GM19463 (cell line): ENCODE data around the gene ANO10.
"Not testable (repeated sequence)": the region's sequence is repeated elsewhere in the genome, so short reads cannot be mapped to it uniquely, and the experiment has no call there.

Experiments used
- ATAC-seq: cut with Tn5 transposase; IDR thresholded peaks from one replicate; pipeline ENCODE4 v1.9.1; 2021; ENCODE audit warnings: mild to moderate bottlenecking, moderate library complexity; ENCODE audit not compliant: unreplicated experiment

Gene ANO10

DNA sequence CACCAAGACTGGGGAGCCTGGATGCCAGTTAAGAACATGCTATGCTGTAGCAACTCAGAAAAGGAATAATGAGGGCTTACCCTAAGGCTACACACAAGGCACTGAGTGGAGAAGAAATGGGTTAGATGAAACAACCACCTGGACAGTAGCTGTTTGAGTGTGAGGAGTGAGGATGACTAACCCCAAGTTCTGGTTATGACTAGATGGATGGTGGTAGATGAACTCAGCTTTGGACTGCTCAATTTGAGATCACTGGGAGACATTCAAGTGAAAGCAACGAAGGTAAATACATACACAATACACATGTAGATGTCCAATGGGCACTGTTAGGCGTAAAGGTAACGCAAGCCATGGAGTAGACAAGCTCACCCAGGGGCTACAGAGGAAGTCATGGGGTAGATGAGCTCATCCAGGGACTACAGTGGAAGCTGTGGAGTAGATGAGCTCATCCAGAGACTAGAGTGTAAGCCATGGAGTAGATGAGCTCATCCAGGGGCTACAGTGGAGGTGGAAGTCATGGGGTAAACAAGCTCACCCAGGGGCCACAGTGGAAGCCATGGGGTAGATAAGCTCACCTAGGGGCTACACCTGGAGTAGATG is 98.3 kb downstream of the ANO10 start:
- ATAC-seq: peak; percentile 93

- ATAC-seq: no peak
Observed at GRCh38 chr3:43522727-43523362, 99.0 kb downstream of the ANO10 start.

GRCh38 chr3:43521941-43522340 is 99.9 kb downstream of the ANO10 start:
- ATAC-seq: no peak

DNA sequence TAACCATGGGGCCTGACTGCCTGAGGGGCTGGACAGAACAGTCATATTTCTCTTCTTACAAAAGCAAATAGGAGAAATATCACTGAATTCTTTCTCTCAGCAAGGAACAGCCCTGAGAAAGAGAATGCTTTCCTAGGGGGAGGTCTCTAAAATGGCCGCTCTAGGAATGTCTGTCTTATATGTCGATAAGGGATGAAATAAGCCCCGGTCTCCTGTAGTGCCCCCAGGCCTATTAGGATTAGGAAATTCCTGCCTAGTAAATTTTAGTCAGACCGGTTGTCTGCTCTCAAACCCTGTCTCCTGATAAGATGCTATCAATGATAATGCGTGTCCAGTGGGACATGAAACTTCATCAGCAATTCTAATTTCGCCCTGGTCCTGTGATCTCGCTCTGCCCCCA is 103.3 kb downstream of the ANO10 start:
- not testable (repeated sequence) for ATAC-seq

DNA sequence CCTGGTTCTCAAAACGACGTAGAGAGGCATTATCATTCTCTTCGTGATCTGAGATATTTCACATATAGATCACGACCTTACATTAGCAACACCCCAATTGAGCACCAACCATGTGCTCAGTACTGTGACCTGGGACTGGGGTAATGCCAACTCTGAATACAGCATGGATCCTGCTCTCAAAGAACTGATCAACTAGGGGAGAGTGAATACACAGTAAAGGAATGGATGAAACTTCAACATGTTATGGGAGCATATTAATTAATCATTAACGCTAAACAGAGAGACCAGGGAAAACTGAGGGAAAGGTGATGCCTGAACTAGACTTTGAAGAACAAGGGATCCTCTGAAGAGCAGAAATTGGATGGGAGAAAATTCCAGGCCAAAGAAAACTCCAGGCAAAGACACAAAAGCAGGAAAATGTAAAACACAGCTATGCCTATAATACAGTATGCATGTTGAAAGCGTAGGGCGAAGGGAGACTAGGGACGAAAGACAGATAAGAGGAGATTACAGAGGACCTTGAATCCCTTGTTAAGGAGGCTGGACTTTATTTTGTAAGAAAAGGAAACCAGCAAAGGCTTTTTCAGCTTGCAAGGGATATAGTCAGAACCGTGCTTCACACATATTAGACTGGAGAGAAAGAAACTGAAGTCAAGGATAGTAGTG is 105.7 kb downstream of the ANO10 start:
- no peak for ATAC-seq

- no peak for ATAC-seq
Observed at GRCh38 chr3:43515208-43515917, 106.4 kb downstream of the ANO10 start.

DNA sequence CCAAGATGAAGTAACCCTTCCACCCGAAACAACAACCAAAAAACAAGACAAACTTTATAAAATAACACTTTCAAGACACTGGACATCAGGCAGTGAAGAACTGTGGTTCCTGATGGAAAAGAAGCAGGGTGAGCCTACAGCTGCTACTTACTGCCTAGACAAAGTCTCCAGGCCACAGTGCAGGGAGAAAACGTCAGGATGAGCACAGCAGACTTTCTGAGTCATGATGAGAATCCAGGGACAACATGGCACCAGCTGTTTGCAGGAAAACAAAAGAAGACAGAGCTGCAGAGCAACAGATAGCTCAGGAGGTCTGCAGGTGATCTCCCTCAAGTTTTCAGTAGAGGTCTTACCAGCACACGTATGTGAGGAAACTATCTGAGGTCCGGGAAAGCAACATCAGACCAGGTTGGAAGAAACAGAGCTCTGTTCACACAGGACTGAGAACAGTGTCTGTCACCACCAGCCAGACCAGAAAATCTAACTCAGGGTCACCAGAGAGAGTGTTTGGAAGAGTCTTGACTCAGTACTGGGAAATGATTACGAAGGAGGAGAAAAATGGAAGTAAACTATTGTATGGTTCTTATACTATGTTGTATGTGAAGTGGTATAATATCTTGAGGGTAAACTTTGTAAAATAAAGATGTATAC is 108.9 kb downstream of the ANO10 start:
- no peak for ATAC-seq

GRCh38 chr3:43506644-43507043 is 115.2 kb downstream of the ANO10 start:
- no peak for ATAC-seq

GRCh38 chr3:43505351-43505750 is 116.5 kb downstream of the ANO10 start:
- ATAC-seq: no peak

DNA sequence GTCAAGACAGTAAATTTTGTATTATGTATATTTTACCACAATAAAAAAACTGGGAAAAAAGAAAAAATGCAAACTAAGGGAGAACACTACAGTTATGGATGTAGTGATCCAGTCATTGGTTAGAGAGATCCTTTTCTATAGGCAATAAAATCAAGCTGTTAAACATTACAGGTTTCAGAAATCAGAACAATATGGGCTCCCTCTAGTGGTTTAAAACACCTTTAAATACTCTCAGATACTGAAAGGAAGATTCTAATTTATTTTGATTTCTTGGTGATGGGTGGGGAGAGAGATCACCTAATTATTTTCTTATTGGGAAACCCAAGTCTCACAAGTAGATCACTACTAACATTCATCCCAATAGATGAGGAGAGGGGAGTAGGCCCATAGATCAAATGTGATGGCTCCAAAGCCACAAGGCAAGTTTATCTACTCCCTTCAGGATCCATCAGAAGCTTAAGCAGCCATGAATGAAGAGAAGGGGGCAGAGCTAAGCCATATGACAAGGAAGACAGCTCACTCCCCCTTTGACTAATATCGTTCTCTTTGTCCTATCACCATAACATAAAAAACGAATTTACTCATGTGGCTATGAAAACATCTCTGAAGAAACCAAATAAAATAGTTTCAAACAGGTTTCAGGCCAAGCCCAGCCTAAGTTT is 118.6 kb downstream of the ANO10 start:
- ATAC-seq: no peak

GRCh38 chr3:43499256-43499655 is 122.6 kb downstream of the ANO10 start:
- ATAC-seq: no peak

DNA sequence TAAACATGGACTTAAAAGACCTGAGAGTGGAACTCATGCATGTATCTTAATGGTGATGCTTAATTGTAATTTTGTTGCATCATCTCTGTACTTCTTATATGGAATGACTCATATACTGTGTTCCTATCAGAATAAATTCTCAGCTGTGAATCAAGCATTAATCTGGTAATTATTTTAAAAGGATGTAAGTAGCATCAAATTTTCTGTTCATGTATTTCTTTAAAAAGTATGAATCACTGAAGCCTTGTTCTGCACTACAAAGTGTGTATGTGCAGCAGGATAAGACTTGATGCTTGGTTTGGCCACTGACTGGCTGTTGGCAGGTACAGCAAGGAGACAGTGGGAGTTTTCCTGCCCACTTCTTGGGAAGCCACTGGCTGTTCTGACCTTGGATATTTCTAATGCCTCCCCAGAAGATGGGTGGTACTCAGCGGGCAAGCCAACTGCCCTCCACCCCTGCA is 123.9 kb downstream of the ANO10 start:
- no peak for ATAC-seq

DNA sequence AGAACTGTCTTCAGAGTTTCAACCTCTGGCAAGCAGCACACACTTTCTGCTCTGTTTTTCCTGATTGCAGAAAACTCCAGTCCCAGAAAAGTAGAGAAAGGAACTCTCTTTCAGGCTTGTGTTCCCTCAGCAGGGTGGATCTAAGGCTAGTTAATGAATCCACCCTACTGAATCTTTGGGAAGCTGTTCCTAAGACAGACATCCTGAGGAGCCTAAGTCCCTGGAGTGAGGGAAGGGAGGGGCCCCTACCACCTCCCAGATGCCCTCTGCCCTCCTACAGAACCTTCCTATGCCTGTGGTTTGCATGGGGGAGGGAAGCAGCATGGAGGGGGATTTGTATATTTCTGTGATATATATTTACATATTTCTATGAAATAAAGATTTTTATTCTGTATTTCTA is 124.4 kb downstream of the ANO10 start:
- no peak for ATAC-seq

GRCh38 chr3:43496740-43497375 is 125.0 kb downstream of the ANO10 start:
- no peak for ATAC-seq

DNA sequence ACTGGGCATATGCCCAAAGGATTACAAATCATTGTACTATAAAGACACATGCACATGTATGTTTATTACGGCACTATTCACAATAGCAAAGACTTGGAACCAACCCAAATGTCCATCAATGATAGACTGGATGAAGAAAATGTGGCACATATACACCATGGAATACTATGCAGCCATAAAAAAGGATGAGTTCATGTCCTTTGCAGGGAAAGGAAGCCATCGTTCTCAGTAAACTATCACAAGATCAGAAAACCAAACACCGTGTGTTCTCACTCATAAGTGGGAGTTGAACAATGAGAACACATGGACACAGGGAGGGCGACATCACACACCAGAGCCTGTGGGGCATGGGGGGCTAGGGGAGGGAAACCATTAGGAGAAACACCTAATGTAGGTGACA is 128.9 kb downstream of the ANO10 start:
- ATAC-seq: not testable (repeated sequence)

DNA sequence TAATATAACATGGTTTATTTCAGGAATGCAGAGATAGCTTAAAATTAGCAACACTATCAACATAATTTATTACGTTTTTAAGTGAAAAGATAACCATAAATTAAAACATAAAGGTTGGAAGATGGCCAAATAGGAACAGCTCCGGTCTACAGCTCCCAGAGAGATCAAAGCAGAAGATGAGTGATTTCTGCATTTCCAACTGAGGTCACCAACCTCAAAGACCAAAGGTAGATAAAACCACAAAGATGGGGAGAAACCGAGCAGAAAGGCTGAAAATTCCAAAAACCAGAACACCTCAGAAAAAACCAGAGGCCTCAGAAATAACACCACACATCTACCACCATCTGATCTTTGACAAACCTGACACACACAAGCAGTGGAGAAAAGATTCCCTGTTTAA is 130.0 kb downstream of the ANO10 start:
- ATAC-seq: not testable (repeated sequence)

GRCh38 chr3:43490640-43491185 is 131.1 kb downstream of the ANO10 start:
- ATAC-seq: no peak

GRCh38 chr3:43489930-43490329 is 131.9 kb downstream of the ANO10 start:
- no peak for ATAC-seq

DNA sequence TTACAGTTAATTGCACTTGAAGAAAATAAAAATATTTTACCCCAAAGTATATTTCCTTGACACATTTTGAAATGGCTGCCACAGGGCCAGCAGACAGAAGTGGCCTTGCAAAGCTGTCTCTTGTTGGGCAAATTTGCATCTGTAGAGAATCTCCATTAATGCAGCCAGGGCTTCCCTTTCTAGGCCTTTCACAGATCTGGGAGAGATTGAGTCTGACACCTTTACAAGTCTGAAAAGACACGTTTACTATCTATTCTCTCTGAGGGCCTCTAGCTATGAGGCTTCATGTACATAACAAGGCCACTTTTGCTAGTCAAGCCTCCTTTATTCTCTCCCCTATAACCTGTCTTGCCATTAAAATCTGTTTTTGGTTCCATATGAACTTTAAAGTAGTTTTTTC is 135.9 kb downstream of the ANO10 start:
- no peak for ATAC-seq

GRCh38 chr3:43484926-43485488 is 136.8 kb downstream of the ANO10 start:
- ATAC-seq: no peak
